ENCODE data around the gene ERN1.
A peak's percentile ranks its signal among the peaks of the same experiment; 100 is the strongest.

Gene ERN1

DNA sequence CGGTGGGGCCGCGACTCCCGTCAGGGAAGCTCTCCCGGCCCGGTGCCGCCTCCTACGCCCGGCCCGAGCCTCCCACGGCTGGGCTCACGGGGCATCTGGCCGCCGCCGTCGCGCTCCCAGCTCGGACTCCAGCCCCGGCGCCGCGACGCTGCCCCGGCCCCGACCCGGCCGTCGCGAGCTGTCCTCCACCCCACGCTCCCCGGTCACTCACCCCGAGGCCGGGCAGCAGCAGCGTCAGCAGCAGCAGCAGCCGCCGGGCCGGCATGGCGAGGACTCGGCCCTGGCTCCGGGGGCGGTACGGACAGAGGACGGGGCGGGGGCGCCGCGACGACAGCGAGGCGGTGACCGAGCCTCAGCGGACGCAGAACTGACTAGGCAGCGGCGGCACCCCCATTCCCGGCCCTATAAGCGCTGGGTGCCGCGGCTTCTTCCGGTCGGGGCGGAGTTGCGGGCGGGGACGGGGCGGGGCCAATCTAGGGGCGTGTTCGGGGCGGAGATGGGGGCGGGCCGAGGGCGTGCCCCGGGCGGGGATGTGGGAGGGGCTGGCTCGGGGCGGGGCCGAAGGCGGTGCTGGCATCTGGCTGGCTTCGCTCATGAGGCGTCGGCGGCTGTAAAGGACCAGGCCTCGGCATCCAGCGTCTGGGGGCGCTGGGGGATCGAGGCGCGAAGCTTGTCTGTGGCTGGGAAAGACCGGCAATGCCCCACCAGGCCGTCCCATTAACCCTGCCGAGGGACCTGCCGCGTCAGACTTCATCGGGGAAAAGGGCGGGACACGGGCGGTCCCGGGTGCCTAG, at the start of gene ERN1:
Gene ERN1 (minus strand): TSS at position 380 of the 794 bp plus-strand sequence. CDS start 115 bp downstream, at position 265.
- TF ChIP-seq GATA3 (IDR thresholded peaks at IDR 0.05; ENCODE audit: low read depth, low read length) (no peak), GATA2 (IDR thresholded peaks at IDR 0.05; ENCODE audit: low read depth, low read length) (no peak; the same call in 1 of the 2 replicates)

DNA sequence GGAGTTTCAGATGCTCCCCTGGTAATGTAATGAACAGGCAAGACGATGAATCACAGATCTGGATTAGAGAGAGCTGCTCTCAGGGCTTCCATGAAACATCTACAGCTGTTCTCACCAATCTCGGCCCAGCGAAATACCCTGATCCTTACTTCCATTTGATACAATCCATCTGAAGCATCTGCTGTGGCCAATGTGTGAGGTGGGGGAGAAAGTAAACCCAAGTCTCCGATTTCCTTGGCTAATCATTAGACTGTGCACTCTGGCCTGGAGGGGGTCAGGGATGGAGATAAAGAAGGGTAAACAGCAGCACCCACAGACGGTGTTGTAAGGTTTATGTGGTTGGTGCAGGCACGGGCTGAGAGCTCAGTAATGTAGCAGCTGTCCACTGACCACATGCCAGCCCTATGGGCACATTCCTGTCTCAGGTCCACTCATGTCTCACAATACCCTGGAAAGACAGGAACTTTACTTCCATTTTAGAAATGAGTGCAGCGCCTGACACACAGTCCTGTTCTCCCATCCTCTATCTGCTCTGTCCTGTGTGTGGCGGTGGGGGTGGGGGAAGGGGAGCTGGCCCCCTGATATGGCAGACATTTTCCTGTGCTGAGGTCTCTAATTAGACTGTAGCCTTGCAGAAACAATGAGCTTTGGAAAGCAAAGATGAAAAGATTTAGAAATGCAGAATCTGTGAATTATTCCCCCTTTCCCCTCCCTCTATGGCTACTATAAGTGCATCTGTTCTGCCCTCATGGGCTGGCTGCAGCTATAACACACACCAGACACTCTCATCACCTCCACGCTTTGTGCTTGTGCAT, 48.3 kb upstream of the ERN1 start:
- peak; percentile 82 for TF ChIP-seq GATA2 (IDR thresholded peaks at IDR 0.05; ENCODE audit: low read depth, low read length)
- no peak for TF ChIP-seq GATA3 (IDR thresholded peaks at IDR 0.05; ENCODE audit: low read depth, low read length)

DNA sequence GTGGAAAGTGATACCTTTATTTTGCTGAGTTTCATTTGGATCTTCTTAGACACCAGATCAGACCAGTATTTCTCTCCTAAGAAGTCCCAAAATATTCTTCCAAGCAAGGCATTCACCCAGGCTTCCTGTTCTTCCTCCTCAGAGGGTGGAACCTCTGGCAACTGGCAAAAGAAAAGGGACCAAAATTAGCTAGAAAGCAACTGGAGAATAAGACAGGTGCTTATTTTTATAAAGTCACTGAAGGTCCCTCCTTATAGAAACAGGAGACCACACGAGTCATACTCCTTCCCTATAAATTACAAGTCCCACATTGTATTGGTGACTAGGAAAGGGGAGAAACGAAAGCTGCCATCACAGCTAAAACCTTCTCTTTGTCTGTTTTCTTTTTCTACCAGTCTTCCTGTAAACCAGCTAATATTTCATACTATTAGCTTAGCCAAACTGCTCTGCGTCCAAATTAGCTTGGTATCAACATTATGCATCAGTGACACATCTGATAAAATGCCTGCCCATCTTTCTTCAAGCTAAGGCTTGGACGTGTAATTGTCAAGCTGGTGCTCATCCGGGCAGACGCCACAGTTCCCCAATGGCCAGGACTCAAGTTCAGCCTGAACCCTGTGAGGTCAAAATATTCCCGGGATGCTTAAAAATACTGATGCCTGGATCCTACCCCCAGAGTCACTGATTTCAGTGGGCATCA, 47.5 kb upstream of the ERN1 start:
- TF ChIP-seq GATA3 (IDR thresholded peaks at IDR 0.05; ENCODE audit: low read depth, low read length) (peak; percentile 91), GATA2 (IDR thresholded peaks at IDR 0.05; ENCODE audit: low read depth, low read length) (peak; percentile 88)

DNA sequence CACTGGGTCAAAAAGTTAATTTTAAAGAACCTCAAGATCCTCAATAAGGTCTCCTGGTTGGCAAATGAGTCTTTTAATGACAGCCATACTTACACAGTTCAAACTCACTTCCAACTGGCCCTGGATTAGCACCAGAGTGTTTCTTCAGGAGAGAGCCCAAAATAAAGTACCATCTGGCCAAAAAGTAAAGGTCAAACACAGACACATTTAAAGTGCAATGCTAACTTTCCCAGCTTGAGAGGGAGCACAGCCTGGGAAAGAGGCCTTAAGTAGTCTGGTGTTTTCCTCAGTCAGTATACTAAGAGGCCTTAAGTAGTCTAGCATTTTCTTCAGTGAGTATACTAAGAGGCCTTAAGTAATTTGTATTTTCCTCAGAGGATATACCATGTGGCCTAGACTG, 46.6 kb upstream of the ERN1 start:
- TF ChIP-seq GATA2 (IDR thresholded peaks at IDR 0.05; ENCODE audit: low read depth, low read length) (no peak), GATA3 (IDR thresholded peaks at IDR 0.05; ENCODE audit: low read depth, low read length) (no peak)

DNA sequence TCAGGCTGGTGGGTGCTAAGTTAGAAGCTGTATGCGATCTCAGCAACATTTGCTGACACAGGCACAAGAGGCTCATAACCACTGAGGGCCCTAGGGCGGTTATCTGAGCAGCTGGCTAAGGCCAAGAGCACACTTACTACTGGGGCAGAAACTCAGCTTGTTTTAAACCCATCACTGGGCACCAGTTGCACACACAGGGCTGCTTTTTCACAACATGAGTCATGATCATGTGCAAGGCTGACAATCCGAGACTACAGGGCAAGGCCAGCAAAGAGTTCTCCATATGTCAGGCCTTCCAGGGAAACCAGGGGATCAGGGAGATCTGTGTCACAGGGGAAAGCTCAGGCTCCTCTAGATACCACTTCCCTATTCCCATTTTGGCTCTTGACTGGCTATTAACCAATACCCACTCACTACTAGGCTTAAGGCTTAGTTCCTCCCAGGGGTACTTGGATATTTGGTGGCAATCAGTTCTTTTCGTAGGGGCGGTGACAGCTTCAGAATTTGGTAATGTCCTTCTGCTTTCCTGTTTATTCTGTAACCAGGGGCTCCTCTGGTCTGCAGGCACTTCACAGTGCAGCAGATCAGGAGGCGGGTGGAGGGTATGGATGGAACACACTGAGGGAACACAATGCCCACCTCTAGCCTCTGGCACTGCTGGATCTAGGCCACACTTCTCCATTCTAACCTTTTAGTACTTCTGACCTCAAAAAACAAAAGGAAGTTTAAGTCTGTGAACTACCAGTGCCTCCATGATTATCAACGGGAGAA, 44.9 kb upstream of the ERN1 start:
- TF ChIP-seq GATA2 (IDR thresholded peaks at IDR 0.05; ENCODE audit: low read depth, low read length) = no peak
- no peak for TF ChIP-seq GATA3 (IDR thresholded peaks at IDR 0.05; ENCODE audit: low read depth, low read length)

DNA sequence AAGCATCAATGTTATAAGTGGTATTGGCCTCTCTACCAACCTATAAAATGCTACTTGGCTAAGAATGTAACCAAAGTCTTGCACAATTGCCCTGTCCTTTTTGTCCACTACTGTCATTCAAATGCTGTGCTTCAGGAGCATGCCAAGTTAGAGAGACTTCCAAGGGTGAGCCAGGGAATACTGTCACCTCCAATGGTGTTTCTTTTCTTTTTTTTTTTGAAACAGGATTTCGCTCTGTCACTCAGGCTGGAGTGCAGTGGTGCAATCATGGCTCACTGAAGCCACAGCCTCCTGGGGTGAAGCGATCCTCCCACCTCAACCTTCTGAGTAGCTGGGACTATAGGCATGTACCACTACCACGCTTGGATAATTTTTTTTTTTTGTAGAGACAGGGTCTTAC, 43.7 kb upstream of the ERN1 start:
- TF ChIP-seq GATA2 (IDR thresholded peaks at IDR 0.05; ENCODE audit: low read depth, low read length) = no peak
- no peak for TF ChIP-seq GATA3 (IDR thresholded peaks at IDR 0.05; ENCODE audit: low read depth, low read length)

DNA sequence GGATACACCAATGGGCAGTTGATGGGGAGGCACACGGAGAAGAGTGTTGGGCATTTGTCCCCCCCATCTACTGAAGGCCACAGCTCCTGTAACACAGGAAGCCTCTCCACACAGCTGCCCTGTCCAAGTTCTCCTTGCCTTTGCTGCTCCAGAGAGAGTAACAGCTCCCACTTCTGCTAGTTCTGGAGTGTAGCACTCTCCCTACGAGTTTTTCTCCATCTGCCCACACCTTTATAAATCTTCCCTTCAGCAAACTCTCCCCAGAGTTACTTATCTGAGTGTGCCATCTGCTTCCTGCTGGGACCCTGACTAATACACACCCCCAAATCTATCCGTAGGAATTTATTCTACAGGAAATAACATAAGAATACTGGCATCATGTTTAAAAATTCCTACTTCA, 42.6 kb upstream of the ERN1 start:
- TF ChIP-seq GATA3 (IDR thresholded peaks at IDR 0.05; ENCODE audit: low read depth, low read length) = no peak
- TF ChIP-seq GATA2 (IDR thresholded peaks at IDR 0.05; ENCODE audit: low read depth, low read length) = no peak

DNA sequence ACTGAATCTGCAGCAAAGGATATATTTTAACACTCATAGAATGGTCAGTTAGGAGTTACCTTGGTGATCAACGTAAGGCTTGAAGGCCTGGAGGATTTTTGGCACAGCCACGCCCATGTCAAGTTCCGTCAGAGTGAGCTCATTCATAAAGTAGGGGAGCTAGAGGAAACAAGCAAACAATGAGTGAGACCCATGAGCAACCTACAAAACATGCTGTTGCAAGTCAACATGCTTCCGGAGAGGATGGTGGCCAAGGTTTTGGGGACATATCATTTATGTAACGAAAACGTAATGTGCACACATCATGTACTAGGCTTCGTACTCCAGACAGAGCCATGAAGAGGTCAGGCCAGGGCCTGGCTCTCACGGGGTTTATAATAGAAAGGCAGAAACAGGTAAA, 41.1 kb upstream of the ERN1 start:
- TF ChIP-seq GATA3 (IDR thresholded peaks at IDR 0.05; ENCODE audit: low read depth, low read length) = no peak
- TF ChIP-seq GATA2 (IDR thresholded peaks at IDR 0.05; ENCODE audit: low read depth, low read length) = no peak

DNA sequence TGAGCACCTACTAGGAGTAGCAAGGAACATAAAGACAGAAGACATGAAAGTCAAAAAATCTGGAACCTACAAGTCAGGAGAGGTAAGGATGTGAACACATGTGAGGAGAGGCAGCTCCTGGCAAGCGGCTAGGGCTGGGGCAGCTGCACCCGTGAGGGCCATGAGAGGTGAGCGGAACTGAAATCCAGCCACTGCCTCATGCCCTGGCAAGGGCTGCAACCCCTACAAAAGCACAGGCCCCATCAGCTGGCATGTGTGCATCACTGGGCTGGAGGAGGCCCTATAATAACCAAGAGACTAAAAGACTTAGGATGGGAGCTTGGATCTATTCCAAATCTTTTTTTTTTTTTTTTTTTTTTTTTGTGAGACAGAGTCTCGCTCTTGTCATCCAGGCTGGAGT, 40.3 kb upstream of the ERN1 start:
- TF ChIP-seq GATA2 (IDR thresholded peaks at IDR 0.05; ENCODE audit: low read depth, low read length) = no peak
- no peak for TF ChIP-seq GATA3 (IDR thresholded peaks at IDR 0.05; ENCODE audit: low read depth, low read length)

DNA sequence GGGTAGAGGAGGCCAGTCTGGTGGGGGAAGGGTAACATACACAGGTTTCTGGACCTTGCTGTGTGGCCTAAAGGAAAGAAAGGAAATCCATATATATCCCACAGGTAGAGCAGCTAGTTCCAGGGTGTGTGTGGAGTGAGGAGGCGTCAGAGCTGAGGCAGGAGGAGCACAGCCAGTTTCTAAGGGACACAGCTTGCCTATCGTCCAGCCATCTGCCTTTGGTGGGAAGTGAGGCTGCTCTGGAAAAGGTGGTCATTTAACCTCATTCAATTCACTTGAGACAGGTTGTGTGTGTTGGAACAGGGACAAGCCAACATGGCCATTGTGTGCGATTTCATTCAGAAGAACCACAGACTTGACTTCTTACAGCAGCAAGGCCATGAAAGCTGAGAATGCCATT, 36.9 kb upstream of the ERN1 start:
- TF ChIP-seq GATA2 (IDR thresholded peaks at IDR 0.05; ENCODE audit: low read depth, low read length) = no peak
- TF ChIP-seq GATA3 (IDR thresholded peaks at IDR 0.05; ENCODE audit: low read depth, low read length) = no peak

DNA sequence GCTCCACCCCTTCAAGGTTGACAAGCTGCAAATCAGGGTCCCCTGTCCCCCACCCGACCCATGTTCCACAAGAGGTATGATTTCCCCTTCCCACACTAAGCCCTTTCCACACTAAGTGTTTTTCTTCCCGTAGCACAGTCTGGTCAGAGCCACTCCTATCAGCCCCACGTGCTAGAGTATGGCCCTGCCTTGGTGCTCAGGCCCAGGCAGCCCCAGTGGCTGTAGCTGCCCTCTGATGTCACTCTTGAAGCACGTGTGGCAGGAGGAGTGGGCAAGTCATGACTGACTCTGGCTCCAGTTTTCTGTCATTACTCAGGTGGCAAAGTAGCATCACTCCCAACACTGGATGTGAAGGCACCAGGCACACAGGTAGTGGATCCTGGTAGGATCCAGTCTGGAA, 35.4 kb upstream of the ERN1 start:
- no peak for TF ChIP-seq GATA2 (IDR thresholded peaks at IDR 0.05; ENCODE audit: low read depth, low read length)
- no peak for TF ChIP-seq GATA3 (IDR thresholded peaks at IDR 0.05; ENCODE audit: low read depth, low read length)

DNA sequence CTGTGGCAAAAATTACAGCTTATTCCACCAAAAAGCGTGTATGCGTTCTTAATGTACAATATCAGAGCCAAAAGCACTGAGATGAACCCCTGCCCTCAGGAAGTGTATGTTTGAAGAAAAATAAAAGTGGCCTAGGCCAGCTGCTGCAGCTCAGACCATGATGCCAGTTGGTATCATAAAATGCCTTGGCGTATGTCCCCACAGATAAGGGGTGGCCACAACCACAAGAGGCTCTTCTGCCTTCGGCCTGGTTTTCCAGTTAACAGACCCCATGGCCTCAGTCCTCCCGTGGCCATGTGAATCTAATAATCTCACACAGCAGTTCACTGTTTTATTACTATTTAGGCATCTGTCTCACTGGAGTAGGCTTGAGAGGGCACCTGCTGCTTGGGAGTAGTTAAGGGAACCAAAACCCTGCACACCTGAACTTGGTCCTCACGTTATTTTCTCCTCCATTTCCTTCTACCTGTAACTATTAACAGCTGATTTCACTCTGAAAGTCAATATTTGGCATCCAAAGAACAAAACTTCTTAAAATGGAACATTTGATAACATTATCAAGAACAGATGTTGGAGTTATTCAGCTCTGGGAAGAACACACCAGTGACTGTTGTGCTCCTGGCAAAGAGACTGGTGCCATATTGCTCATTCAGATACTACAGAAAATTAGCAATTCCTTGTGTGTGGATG, 34.8 kb upstream of the ERN1 start:
- TF ChIP-seq GATA2 (IDR thresholded peaks at IDR 0.05; ENCODE audit: low read depth, low read length) = no peak
- no peak for TF ChIP-seq GATA3 (IDR thresholded peaks at IDR 0.05; ENCODE audit: low read depth, low read length)

DNA sequence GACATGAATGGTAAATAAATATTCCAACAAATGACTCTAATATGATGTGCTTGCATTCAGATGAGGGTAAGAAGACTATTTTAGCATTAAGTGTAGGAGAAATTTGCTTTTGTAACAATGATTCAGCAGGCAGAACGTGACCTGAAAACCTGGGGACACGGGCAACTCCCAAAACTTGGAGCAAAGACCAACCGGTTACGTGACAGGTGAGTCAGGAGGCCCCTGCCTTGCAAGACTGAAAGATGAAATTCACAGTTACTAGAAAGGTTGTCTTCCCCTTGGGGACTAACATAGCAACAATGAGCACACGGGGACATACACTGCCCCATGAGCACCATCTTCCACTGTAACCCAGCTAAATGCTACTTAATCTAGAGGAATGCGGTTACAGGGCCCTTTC, 33.5 kb upstream of the ERN1 start:
- TF ChIP-seq GATA2 (IDR thresholded peaks at IDR 0.05; ENCODE audit: low read depth, low read length) (no peak), GATA3 (IDR thresholded peaks at IDR 0.05; ENCODE audit: low read depth, low read length) (no peak)

Measured in SH-SY5Y (cell line).